ENCODE data around the gene MUC15.

The MUC15 gene

GRCh38 chr11:26549176-26549575 lies 22.9 kb downstream of the MUC15 start:
- no peak overlapping the region for H3K4me2 ChIP-seq
- H3K4me1 ChIP-seq: no peaks in the 10 kb centered on the region
- no peaks in the 10 kb centered on the region for H3K9me3 ChIP-seq
- no peaks in the 10 kb centered on the region for H4K20me1 ChIP-seq
- no peaks in the 10 kb centered on the region for H3K27me3 ChIP-seq
- H3K4me3 ChIP-seq: no peak overlapping the region
- no peak for TF ChIP-seq Cebpa-rat (IDR thresholded peaks at IDR 0.05)
- H3K9ac ChIP-seq: no peak overlapping the region
- no peak overlapping the region for H3K27ac ChIP-seq
- no peaks in the 10 kb centered on the region for H3K36me3 ChIP-seq

DNA sequence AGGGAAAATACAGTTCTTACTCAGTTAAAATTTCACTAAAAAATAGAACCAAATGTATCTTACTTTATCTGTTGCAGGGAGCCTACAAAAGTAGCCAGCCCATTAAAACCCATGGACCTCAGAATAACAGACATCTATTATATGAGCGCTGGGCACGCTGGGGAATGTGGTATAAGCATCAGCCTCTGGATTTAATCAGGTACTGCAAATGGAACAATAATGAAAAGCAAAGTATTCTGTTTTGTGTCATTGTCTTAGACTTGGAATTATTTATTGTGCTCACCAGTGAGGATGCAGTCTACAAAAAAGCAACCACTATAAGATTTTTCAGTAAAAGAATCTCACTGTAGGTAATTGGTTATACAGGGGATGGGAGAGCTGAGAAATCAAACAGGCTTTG lies 30.2 kb downstream of the MUC15 start:
- Histone ChIP-seq H3K27me3 (no peaks in the 10 kb centered on the region), H3K9ac (no peak overlapping the region), H3K4me2 (no peak overlapping the region), H3K9me3 (no peaks in the 10 kb centered on the region), H3K27ac (no peak overlapping the region), H3K4me3 (no peak overlapping the region), H4K20me1 (no peaks in the 10 kb centered on the region), H3K36me3 (no peaks in the 10 kb centered on the region), H3K4me1 (no peaks in the 10 kb centered on the region)
- no peak for TF ChIP-seq Cebpa-rat (IDR thresholded peaks at IDR 0.05)

DNA sequence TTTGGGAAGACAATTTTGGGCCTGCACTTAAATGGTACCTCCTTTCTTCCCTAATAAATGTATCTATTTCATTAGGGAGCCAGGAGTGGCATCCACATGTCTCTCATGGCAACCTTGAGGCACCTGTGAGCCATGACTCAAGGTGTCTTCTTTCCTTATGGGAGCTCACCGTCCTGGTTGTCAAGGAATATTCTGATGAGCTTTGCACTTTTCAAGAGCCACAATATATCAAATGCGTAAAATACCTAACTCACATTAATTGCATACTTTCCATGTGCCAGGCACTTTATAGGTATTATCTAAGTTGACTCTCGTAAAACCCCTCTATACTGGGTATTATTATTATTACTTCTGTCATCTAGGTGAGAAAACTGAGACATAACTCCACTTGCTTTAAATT lies 32.5 kb downstream of the MUC15 start:
- H3K9me3 ChIP-seq: no peaks in the 10 kb centered on the region
- H4K20me1 ChIP-seq: no peaks in the 10 kb centered on the region
- no peaks in the 10 kb centered on the region for H3K36me3 ChIP-seq
- no peak overlapping the region for H3K4me2 ChIP-seq
- H3K9ac ChIP-seq: no peak overlapping the region
- no peaks in the 10 kb centered on the region for H3K4me1 ChIP-seq
- H3K4me3 ChIP-seq: no peak overlapping the region
- H3K27ac ChIP-seq: no peak overlapping the region
- TF ChIP-seq Cebpa-rat (IDR thresholded peaks at IDR 0.05): no peak
- H3K27me3 ChIP-seq: no peaks in the 10 kb centered on the region

DNA sequence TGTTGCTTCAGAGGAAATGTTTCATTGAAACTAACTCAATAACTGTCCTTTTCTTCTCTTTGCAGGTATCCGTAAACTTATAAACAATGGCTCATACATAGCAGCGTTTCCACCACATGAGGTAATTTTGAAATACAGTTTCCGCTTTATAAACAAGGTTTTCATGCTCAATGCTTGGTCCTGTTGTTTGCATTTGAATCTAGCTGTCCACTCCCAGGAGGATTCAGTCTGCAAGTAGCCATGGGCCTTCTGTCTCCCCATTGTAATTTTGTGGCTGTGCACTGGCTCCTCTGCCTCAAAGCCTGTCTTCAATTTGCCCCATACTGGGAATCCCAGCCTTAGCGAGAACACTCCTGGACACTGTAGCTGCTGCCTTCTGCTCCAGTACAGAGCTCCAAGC lies 34.7 kb downstream of the MUC15 start:
- no peaks in the 10 kb centered on the region for H3K27me3 ChIP-seq
- H3K9ac ChIP-seq: no peak overlapping the region
- no peak overlapping the region for H3K4me3 ChIP-seq
- no peak overlapping the region for H3K4me2 ChIP-seq
- no peak overlapping the region for H3K27ac ChIP-seq
- H4K20me1 ChIP-seq: no peaks in the 10 kb centered on the region
- no peaks in the 10 kb centered on the region for H3K4me1 ChIP-seq
- TF ChIP-seq Cebpa-rat (IDR thresholded peaks at IDR 0.05): no peak
- H3K36me3 ChIP-seq: no peaks in the 10 kb centered on the region
- no peaks in the 10 kb centered on the region for H3K9me3 ChIP-seq

- no peak overlapping the region for H3K9ac ChIP-seq
- no peak overlapping the region for H3K27ac ChIP-seq
- H3K4me3 ChIP-seq: no peak overlapping the region
- no peaks in the 10 kb centered on the region for H4K20me1 ChIP-seq
- no peaks in the 10 kb centered on the region for H3K4me1 ChIP-seq
- no peak overlapping the region for H3K4me2 ChIP-seq
- no peaks in the 10 kb centered on the region for H3K36me3 ChIP-seq
- H3K9me3 ChIP-seq: no peaks in the 10 kb centered on the region
- no peaks in the 10 kb centered on the region for H3K27me3 ChIP-seq
- no peak for TF ChIP-seq Cebpa-rat (IDR thresholded peaks at IDR 0.05)
These were observed 44.4 kb downstream of the MUC15 start for GRCh38 chr11:26527685-26528084.

GRCh38 chr11:26522912-26523610 lies 49.0 kb downstream of the MUC15 start:
- no peaks in the 10 kb centered on the region for H3K9me3 ChIP-seq
- no peaks in the 10 kb centered on the region for H3K27me3 ChIP-seq
- no peak for TF ChIP-seq Cebpa-rat (IDR thresholded peaks at IDR 0.05)
- no peak overlapping the region for H3K4me2 ChIP-seq
- H3K9ac ChIP-seq: no peak overlapping the region
- no peak overlapping the region for H3K27ac ChIP-seq
- H3K4me1 ChIP-seq: no peaks in the 10 kb centered on the region
- no peaks in the 10 kb centered on the region for H4K20me1 ChIP-seq
- no peaks in the 10 kb centered on the region for H3K36me3 ChIP-seq
- no peak overlapping the region for H3K4me3 ChIP-seq

DNA sequence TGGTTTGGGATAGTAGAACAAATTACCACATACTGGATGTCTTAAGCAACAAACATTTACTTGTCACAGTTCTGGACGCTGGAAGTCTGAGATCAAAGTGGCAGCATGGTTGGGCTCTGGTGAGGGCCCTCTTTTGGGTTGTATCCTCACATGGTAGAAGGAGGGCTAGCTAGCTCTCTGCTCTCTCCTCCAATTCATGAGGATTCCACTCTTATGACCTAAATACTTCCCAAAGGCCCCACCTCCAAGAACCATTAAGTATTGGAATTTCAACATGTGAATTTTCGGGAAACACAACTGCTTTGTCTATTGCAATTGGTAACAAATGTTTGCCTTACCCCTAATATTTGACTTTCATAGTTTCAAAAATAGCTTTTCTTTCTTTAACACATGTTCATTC lies 52.6 kb downstream of the MUC15 start:
- H3K27ac ChIP-seq: no peak overlapping the region
- no peak overlapping the region for H3K9ac ChIP-seq
- H3K9me3 ChIP-seq: no peaks in the 10 kb centered on the region
- no peak overlapping the region for H3K4me2 ChIP-seq
- H3K4me1 ChIP-seq: no peaks in the 10 kb centered on the region
- H3K27me3 ChIP-seq: no peaks in the 10 kb centered on the region
- no peaks in the 10 kb centered on the region for H3K36me3 ChIP-seq
- no peak overlapping the region for H3K4me3 ChIP-seq
- no peaks in the 10 kb centered on the region for H4K20me1 ChIP-seq
- no peak for TF ChIP-seq Cebpa-rat (IDR thresholded peaks at IDR 0.05)

DNA sequence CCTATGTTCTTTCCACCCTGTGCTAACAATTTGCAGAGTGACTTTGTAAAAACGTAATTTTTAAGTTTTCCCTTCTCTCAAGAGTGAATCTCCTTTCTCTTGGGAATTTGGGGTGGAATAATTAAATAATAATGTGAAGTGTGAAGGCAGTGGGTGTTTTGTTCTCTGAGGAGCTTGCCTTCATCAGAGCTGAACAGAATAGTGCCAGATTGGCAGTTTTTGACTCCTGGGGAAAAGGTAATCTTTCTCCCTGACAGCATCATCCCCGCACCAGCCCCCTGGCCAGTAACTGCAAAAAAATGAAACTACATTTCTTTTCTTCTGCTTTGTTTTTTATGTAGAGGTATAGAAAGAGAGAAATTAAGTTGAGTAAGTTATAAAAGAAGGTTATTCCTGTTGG lies 59.9 kb downstream of the MUC15 start:
- H3K4me3 ChIP-seq: no peak overlapping the region
- H3K36me3 ChIP-seq: no peaks in the 10 kb centered on the region
- no peak overlapping the region for H3K27ac ChIP-seq
- no peak overlapping the region for H3K9ac ChIP-seq
- H3K4me2 ChIP-seq: no peak overlapping the region
- no peaks in the 10 kb centered on the region for H3K27me3 ChIP-seq
- no peaks in the 10 kb centered on the region for H3K4me1 ChIP-seq
- no peaks in the 10 kb centered on the region for H3K9me3 ChIP-seq
- H4K20me1 ChIP-seq: no peaks in the 10 kb centered on the region
- no peak for TF ChIP-seq Cebpa-rat (IDR thresholded peaks at IDR 0.05)

- TF ChIP-seq Cebpa-rat (IDR thresholded peaks at IDR 0.05): no peak
- no peak overlapping the region for H3K4me2 ChIP-seq
- no peak overlapping the region for H3K4me3 ChIP-seq
- H3K9ac ChIP-seq: no peak overlapping the region
- H3K27ac ChIP-seq: no peak overlapping the region
- no peaks in the 10 kb centered on the region for H3K4me1 ChIP-seq
- H3K9me3 ChIP-seq: no peaks in the 10 kb centered on the region
- H3K27me3 ChIP-seq: no peaks in the 10 kb centered on the region
- no peaks in the 10 kb centered on the region for H3K36me3 ChIP-seq
- no peaks in the 10 kb centered on the region for H4K20me1 ChIP-seq
These were observed 61.3 kb downstream of the MUC15 start for GRCh38 chr11:26510756-26511155.

- Histone ChIP-seq H3K27ac (no peak overlapping the region), H3K27me3 (no peaks in the 10 kb centered on the region), H3K9me3 (no peaks in the 10 kb centered on the region), H3K4me1 (no peaks in the 10 kb centered on the region), H3K9ac (no peak overlapping the region), H4K20me1 (no peaks in the 10 kb centered on the region), H3K4me3 (no peak overlapping the region), H3K36me3 (no peaks in the 10 kb centered on the region), H3K4me2 (no peak overlapping the region)
- no peak for TF ChIP-seq Cebpa-rat (IDR thresholded peaks at IDR 0.05)
These were observed 61.9 kb downstream of the MUC15 start for GRCh38 chr11:26510164-26510563.
